IPS DF 6.9 (cell line): ENCODE data around the gene NPHS1.
"Not testable (repeated sequence)": the region's sequence is repeated elsewhere in the genome, so short reads cannot be mapped to it uniquely, and the experiment has no call there.

Source experiments
- DNase-seq: peaks from one replicate; pipeline ENCODE4 v3.0.0-alpha.2; 2013; ENCODE audit warnings: low read depth, low spot score
- H3K27ac ChIP-seq: one replicate; pipeline ENCODE4 v1.5.1; 2013; ENCODE audit warnings: low read length, control low read depth
- H3K27me3 ChIP-seq: 2 replicates; pipeline ENCODE4 v1.6.1; 2013; ENCODE audit warnings: mild to moderate bottlenecking, low read length; ENCODE audit not compliant: control insufficient read depth, insufficient read depth
- H3K36me3 ChIP-seq: 2 replicates; pipeline ENCODE4 v1.6.1; 2013; ENCODE audit warnings: low read length; ENCODE audit not compliant: control insufficient read depth, insufficient read depth
- H3K4me1 ChIP-seq: 2 replicates; pipeline ENCODE4 v1.6.1; 2013; ENCODE audit warnings: low read length; ENCODE audit not compliant: control insufficient read depth, insufficient read depth
- H3K4me3 ChIP-seq: 2 replicates; pipeline ENCODE4 v1.5.1; 2013; ENCODE audit warnings: mild to moderate bottlenecking, low read length
- H3K9me3 ChIP-seq: 2 replicates; pipeline ENCODE4 v1.6.1; 2013; ENCODE audit warnings: low read length, inconsistent platforms; ENCODE audit not compliant: control insufficient read depth, insufficient read depth
- WGBS: extraction: QIAGEN DNeasy Blood & Tissue Kit; methylation state at CpG from one replicate; pipeline ENCODE4 v1.1.7; 2013; ENCODE audit warnings: mixed read lengths, missing lambda C conversion rate; ENCODE audit not compliant: insufficient read length, insufficient coverage; 5-methylcytosine and 5-hydroxymethylcytosine counted together

The NPHS1 gene

DNA sequence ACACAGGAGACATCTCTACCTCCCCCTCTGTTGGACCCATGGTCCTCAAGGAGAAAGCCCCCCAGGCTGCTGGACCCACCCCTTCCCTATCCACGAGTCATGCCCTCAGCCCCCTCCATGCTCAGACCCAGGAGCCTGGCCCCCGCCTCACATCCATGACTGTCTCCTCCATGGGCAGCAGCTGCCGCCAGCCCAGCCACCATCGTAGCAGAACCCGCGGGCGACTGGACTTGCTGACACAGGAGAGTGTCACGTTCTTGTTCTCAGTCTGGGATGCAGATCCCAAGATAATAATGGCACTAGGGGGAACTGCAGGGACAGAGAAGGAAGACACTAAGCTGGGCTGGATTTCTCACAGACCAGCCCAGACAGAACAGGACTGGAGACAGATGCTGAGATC, 3.8 kb downstream of the NPHS1 start:
- no CpG with 5 or more reads among the region's 8 CpGs for WGBS

DNA sequence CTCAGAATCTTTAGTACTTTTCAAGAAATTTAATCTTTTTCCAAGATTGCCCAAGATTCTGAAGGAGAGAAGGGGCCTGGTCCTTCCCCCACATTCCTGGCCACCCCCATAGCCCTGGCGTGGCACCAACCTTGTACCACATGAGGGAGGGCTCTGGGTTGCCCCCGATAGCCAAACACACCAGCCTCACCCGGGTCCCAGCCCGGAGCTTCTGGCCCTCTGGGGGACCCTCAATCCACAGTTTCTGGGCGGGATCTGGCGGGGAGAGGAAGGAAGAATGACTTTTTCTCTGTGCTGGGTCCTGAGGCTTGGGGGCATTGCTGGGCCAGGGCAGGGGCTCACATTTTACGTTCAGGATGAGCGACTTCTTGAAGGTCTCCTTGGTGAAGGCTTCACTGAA, 4.4 kb downstream of the NPHS1 start:
- H3K36me3 ChIP-seq: no peaks in the 10 kb centered on the region; the same call in 1 of the 2 replicates
- WGBS: no CpG with 5 or more reads among the region's 8 CpGs
- peaks cover 13% of the 10 kb centered on the region for H3K27me3 ChIP-seq
- no peak for DNase-seq
- no peaks in the 10 kb centered on the region for H3K9me3 ChIP-seq
- peaks cover 3% of the 10 kb centered on the region for H3K4me1 ChIP-seq
- no peak overlapping the region for H3K4me3 ChIP-seq
- H3K27ac ChIP-seq: no peak overlapping the region

More for the DNA sequence above, 3.8 kb downstream of the NPHS1 start:
- no peak overlapping the region for H3K27ac ChIP-seq
- H3K4me3 ChIP-seq: no peak overlapping the region
- H3K36me3 ChIP-seq: no peaks in the 10 kb centered on the region; the same call in 1 of the 2 replicates
- no peaks in the 10 kb centered on the region for H3K9me3 ChIP-seq
- H3K4me1 ChIP-seq: peaks cover 3% of the 10 kb centered on the region
- peaks cover 13% of the 10 kb centered on the region for H3K27me3 ChIP-seq
- no peak for DNase-seq

DNA sequence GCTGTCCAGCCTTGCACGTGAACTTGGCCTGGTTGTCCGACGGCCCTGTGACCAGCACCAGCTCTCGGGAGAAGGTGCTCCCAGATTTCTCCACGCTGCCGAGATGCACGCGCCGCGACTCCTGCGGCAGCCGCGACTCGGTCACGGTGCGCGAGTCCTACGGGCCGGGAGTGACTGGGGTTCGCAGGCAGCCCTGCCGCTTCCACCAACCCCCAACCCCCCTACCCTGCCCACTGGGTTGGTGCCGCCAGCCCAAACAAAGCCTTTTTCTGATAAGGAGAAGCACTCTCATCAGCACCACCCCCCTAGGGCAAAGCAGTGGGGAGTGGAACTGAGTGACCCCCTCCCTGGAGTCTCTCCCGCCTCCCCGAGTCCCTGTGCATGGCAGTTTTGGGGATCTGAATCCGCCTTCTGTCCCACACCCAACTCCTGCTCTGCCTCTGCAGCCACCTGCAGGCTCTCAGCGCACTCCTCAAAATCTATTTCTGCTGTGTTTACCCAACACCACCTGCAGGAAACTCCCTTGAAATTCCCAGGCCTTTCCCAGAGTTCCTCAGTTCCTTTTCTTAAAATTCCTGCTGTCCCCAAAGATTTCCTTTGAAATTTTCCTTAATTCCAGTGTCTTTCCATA, 6.2 kb downstream of the NPHS1 start:
- Histone ChIP-seq H3K27me3 (peaks cover 13% of the 10 kb centered on the region), H3K4me3 (peak overlapping the region; percentile 26; the same call in 1 of the 2 replicates), H3K36me3 (no peaks in the 10 kb centered on the region; the same call in 1 of the 2 replicates), H3K27ac (no peak overlapping the region), H3K9me3 (no peaks in the 10 kb centered on the region), H3K4me1 (peaks cover 3% of the 10 kb centered on the region)
- DNase-seq: no peak
- no CpG with 5 or more reads among the region's 26 CpGs for WGBS

DNA sequence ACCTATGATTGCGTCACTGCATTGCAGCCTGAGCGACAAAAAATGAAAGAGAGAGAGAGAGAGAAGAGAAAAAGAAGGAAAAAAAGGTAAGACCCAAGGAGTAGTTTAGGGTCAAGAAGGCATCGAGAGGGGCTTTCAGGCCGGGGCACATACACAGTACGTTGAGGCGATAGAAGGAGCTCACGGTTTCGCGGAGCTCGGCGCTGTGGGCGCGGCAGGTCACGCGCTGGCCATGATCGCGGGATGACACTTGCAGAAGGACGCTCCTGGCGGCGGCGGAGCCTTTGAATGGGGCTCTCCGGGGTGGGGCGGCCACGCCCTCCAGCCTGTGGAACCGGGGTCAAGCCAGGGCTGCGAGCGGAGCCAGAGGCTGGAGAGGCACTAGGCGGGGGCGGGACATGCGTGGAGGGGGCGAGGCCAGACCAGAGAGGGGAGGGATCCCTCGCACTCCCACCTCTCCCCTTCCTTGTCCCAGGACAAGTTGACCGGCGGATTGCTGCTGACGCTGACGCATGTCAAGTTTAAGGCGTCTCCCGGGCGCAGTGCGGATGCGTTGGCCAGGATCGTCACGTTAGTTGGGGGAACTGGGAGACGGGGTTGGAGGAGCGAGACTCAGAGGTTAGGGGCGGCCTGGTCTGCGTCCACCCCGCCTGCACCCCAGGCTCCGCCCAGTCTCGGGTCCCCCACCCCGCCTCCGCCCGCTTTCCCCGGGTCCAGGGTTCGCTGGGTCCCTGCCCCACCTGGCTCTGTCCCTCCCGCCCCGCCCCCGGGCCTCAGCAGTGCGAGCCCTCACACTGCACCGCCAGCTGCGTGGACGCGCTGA, 6.9 kb downstream of the NPHS1 start:
- H3K27ac ChIP-seq: no peak overlapping the region
- WGBS: no CpG with 5 or more reads among the region's 63 CpGs
- H3K4me1 ChIP-seq: peaks cover 3% of the 10 kb centered on the region
- H3K4me3 ChIP-seq: peak overlapping the region; percentile 26; the same call in 1 of the 2 replicates
- H3K27me3 ChIP-seq: peaks cover 13% of the 10 kb centered on the region
- no peaks in the 10 kb centered on the region for H3K9me3 ChIP-seq
- DNase-seq: no peak
- no peaks in the 10 kb centered on the region; the same call in 1 of the 2 replicates for H3K36me3 ChIP-seq

DNA sequence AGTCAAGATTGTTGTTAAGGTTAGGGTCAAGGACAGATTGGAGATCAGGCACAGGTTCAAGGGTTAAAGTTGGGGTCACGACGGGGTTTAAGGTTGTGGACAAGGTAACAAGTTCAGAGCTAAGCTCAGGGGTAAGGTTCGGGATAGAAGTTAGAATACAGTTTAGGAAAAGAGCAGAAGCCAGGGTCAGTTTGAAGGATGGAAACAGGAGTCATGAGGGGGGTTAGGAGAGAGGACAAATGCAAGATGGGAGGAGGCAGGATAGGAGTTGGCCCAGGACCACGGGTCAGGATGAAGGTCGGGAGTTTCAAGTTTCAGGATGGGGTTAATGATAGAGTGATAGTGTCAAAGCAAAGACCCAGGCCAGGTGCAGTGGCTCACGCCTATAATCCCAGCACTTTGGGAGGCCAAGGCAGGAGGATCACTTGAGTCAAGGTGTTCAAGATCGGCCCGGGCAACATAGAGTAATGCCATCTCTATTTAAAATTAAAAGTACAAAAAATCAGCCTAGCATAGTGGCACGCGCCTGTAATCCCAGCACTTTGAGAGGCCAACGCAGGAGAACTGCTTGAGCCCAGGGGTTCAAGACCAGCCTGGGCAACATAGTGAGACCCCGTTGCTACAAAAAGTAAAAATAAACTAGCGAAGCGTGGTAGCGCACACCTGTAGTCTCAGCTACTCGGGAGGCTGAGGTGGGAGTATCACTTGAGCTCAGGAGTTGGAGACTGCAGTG, 7.7 kb downstream of the NPHS1 start:
- Histone ChIP-seq H3K4me3 (no peak overlapping the region), H3K36me3 (no peaks in the 10 kb centered on the region; the same call in 1 of the 2 replicates), H3K27ac (no peak overlapping the region), H3K9me3 (no peaks in the 10 kb centered on the region), H3K27me3 (peaks cover 13% of the 10 kb centered on the region), H3K4me1 (peaks cover 3% of the 10 kb centered on the region)
- no peak for DNase-seq
- WGBS: no CpG with 5 or more reads among the region's 16 CpGs

DNA sequence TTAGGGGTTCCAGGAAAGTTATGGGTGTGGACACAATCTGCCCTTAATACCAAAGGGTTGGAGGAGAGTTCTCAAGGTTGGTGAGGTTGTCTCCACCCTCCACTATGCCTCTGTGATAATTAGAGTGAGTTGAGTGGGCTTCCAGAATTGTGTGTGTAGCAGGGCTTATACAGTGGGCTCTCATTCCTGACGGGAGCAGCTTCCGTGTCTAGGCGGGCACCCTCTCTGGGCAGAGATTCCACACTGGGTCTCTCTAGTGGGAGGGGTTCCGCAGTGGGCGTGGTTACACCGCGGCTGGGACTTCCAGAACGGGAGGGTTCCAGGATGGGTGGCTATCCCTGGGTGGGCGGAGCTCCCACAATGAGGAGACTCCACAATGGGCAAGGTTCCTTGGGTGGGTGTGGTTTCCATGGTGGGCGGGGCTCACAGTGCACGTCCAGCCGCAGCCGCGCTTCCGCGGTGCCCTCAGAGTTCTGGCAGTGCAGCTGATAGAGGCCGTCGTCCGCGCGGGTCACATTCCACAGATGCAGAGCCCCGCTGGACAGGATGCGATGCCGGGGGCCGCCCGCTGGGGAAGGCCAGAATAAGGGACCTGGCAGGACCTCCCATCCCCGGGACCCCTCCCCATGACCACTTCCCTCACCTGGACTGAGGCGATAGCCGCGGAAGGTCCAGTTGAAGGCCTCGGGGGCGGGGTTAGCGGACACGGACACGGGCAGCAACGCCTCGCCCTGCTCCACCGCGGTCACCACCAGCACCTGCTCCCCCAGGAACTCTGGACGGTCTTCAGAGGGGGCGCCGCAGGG, 8.4 kb downstream of the NPHS1 start:
- H3K36me3 ChIP-seq: no peaks in the 10 kb centered on the region; the same call in 1 of the 2 replicates
- DNase-seq: peak; percentile 87
- peak overlapping the region; percentile 22; the same call in 1 of the 2 replicates for H3K4me3 ChIP-seq
- H3K9me3 ChIP-seq: no peaks in the 10 kb centered on the region
- H3K4me1 ChIP-seq: peaks cover 3% of the 10 kb centered on the region
- H3K27ac ChIP-seq: no peak overlapping the region
- WGBS: no CpG with 5 or more reads among the region's 42 CpGs
- peaks cover 13% of the 10 kb centered on the region for H3K27me3 ChIP-seq

DNA sequence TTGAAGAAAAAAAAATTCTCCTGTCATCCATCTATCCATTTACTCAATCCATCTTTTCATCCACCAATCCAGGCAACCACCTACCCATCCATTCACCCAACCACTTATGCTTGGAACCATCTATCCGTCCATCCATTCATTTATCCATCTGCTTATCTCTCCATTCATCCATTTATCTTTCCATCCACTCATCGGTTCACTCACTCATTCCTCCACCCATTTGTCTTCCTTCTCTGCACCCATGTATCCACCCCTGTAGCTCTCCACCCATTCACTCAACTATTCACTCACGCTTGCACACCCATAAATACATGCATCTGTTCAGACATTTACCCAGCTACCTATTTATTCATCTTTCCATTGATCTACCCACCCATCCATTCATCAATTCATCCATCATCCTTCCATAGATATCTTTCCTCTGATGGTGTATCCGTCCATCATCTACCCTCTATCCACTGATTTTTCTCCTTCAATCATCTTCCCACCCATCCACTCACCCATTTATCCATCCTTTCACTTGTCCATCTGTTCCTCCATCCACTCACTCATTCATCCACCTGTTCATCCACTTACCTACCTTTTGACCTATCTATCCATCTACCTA, 9.5 kb downstream of the NPHS1 start:
- peaks cover 13% of the 10 kb centered on the region for H3K27me3 ChIP-seq
- H3K4me1 ChIP-seq: peaks cover 3% of the 10 kb centered on the region
- H3K4me3 ChIP-seq: no peak overlapping the region
- DNase-seq: no peak
- H3K9me3 ChIP-seq: no peaks in the 10 kb centered on the region
- no peaks in the 10 kb centered on the region for H3K36me3 ChIP-seq
- H3K27ac ChIP-seq: no peak overlapping the region
- WGBS: 100% methylated on average over 1 of the region's 4 CpGs

DNA sequence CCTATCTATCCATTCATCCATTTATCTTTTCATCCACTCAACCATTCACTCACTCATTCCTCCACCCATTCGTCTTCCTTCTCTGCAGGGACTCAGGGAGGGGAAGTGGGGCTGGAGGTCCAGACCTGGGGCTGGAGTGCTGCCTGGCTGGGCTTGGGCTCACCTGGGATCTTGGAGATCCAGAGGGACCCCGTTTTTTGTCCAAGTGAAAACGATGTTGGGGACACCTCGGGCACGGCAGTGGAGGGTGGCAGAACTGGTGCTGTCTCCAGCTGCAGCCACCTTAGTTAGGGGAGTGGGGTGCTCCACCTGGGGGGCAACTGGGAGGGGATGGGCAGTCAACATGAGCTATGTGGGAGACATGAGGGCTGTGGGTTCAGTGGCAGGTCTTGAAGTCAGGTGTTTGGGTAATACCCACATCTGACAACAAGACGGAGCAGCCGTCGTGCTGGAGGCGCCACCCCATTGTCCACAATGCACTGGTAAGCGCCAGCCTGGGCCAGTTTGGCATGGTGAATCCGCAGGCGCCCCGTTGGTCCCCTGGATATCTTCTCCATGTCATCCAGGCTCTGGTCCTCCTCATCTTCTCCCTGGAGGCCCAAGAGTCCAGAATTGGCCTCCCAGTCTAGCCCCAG, 10.2 kb downstream of the NPHS1 start:
- Histone ChIP-seq H3K27ac (no peak overlapping the region), H3K27me3 (peaks cover 13% of the 10 kb centered on the region), H3K4me1 (peaks cover 3% of the 10 kb centered on the region), H3K36me3 (no peaks in the 10 kb centered on the region), H3K9me3 (no peaks in the 10 kb centered on the region), H3K4me3 (no peak overlapping the region)
- no CpG with 5 or more reads among the region's 13 CpGs for WGBS
- DNase-seq: no peak

DNA sequence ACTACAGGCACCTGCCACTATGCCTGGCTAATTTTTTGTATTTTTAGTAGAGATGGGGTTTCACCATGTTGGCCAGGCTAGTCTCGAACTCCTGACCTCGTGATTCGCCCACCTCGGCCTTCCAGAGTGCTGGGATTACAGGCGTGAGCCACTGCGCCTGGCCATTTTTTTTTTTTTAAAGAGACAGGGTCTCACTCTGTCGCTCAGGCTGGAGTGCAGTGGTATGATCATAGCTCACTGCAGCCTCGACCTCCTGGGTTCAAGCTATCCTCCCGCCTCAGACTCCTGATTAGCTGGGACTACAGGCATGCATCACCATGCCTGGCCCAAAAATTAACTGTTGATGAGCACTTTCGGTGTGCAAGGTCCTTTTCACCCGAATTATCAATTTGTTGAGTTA, 16.2 kb downstream of the NPHS1 start:
- not testable (repeated sequence) for H3K27me3 ChIP-seq, H3K27ac ChIP-seq, H3K36me3 ChIP-seq, H3K9me3 ChIP-seq, H3K4me1 ChIP-seq, H3K4me3 ChIP-seq, DNase-seq
- WGBS: no CpG with 5 or more reads among the region's 11 CpGs
